HG02840 (cell line): ENCODE results near the gene SLC25A23.
"Not testable (repeated sequence)": the region's sequence is repeated elsewhere in the genome, so short reads cannot be mapped to it uniquely, and the experiment has no call there.

Experiments
- ATAC-seq: cut with Tn5 transposase; IDR thresholded peaks from one replicate; pipeline ENCODE4 v1.9.1; 2021; ENCODE audit warnings: mild to moderate bottlenecking, moderate library complexity, moderate number of reproducible peaks; ENCODE audit not compliant: unreplicated experiment, low FRiP score

Gene SLC25A23

DNA sequence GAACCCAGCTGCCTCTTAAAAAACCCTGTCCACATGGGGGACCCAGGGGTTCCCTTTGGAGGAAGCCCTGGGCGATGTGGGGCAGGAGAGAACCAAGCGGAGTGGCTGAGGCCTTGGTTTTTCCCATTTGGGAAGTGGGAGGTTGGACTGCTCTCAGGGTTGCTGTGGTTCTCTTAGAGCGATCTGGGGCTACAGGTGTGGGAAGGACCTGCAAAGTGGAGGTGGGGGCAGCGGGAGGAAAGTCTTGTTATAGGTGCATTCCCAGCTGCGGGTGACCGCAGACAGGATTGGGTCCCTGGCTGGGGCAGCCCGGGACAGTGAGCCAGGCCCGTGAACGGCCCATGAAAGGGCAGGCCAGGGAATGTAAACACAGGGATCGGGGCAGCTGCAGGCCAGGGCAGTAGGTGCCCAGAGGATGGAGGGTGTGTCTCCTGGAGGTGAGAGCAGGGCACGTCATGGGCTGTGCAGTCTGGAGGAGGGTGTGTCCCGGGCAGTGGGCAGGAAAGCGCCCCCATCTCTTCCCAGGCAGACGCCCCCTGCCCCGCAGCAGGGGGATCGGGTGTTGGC lies 814 bp downstream of the SLC25A23 start:
- ATAC-seq, result no peak

DNA sequence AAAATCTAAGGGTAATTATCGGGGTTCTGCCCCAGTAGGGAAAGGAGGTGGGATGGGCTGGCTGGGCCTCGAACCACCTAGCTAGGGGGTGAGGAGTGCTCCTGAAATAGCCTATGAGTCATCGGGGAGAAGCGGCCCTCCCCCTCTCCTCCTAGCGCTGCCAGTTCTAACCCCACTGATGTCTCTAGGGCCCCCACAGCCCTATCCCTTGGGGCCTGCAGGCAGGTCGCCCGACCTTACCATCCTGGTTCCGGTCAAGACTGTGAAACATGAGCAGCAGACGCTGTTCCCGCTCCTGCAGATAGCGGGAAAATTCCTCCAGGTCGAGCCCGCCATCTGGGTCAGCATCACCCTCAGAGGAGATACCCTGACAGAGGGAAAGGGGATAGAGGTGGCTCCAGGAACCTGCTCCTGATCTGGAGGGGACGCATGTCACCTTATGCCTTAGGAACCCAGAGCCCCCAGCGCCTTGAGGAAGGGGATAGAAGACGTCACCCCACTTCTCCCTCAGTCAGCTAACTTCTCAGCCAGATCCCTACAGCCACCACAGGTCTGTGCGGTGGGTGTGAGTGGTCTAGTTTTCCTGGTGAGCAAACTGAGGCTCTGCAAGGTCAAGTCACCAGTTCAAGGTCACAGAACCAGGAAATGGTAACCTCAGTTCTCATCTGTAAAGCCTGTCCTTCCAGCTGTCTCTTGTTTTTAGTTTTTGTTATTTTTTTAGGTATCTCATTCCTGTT lies 1.5 kb downstream of the SLC25A23 start:
- no peak for ATAC-seq

DNA sequence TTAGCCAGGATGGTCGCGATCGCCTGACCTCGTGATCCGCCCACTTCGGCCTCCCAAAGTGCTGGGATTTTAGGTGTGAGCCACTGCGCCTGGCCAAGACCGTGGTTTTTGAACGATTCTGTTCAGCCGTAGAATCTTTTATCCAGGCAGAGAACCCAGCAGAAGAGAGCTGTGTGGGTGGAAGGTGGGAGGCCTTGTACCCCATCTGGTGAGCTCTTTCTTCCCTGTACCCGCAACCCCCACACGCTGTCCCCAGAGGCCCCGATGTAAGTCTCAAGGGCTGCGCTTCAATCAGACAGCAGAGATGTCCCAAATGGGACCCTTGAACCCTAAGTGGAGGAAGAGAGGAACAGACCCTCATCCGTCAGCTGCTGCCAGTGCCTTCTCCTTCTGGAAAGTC lies 3.7 kb downstream of the SLC25A23 start:
- ATAC-seq, result no peak

DNA sequence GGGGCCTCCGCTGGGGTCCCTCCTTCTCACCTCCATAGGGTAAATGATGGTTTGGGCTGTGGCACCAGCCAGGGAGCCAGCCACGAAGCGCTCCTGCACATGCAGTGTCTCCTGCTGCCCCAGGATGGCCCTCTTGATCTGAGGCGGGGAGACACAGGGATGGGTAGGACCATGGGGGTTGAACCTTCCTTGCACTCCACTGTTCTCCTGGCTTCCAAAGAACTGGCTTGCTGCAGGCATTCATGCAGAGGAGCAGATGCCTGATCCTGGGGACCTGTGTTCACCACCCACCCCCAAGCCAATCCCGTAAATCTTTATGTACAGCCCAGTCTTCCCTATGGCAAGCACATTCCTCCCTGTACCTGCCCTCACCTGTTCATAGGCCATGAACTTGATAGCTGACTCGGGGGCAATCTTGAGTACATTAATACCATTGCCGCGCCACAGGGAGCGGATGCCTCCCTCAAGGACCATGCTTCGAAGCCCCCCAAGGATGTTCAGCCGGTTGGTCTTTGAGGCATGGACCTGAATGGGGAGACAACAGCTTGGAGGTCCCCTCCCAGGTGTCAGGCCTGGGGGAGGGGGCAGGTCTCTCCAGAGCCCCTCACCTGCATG lies 5.5 kb downstream of the SLC25A23 start:
- no peak for ATAC-seq

DNA sequence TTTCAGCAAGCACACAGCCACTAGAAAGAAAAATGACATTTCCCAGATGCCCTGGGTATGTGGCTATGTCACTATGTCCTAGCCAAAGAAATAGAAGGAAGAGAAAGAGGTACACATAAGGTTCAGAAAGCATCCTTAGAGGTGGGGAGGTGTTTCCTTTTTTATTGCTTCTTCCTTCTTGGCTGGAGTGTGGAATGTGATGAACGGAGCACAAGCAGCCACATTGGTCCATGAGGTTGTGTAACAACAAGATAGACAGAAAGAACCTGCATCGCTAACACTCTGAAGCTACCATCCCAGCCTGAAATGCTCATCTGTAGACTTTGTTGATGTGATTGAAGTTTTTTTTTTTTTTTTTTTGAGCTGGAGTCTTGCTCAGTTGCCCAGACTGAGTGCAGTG lies 6.7 kb downstream of the SLC25A23 start:
- no peak for ATAC-seq

DNA sequence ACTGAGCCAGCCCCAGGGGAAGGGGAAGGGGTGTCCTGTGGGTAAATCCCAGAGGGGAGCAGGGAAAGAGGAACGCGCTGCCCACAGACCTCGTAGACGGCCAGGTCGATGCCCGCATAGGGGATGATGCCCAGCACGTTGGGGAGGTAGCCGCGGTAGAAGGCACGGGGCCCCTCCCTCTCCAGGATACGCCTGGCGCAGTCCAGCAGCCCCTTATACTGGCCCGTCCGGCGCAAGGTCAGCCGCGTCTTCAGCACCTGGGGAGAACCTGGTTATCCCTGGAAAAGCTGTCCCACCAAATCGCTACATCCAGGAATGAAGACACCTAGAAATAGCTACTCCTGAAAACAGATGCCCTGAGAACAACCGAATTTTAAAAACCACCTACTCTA lies 7.4 kb downstream of the SLC25A23 start:
- ATAC-seq, result no peak

DNA sequence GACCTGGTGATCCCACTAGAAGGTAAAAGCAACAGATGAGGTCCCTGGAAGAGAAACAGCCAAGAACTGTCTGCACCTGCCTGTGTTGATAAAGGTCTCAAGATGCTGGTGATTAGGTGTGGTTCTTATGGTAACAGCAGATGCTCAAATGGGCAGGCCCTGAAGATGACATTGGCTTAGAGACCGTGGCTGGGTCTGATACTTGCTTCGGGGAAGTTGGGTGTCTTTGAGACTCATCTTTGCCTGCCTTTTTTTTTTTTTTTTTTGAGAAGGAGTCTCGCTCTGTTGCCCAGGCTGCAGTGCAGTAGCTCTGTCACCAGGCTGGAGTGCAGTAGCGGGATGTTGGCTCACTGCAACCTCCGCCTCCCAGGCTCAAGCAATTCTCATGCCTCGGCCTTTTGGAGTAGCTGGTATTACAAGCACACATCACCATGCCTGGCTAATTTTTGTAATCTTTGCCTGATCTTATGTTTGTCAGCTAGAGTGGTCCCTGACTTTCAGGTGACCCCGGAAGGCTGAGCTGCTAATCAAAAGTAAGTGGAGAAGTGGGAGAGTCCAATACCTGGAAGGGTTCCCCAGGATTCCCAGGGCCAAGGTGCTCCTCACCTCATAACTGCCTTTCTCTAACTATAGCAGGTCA lies 7.9 kb downstream of the SLC25A23 start:
- no peak for ATAC-seq

DNA sequence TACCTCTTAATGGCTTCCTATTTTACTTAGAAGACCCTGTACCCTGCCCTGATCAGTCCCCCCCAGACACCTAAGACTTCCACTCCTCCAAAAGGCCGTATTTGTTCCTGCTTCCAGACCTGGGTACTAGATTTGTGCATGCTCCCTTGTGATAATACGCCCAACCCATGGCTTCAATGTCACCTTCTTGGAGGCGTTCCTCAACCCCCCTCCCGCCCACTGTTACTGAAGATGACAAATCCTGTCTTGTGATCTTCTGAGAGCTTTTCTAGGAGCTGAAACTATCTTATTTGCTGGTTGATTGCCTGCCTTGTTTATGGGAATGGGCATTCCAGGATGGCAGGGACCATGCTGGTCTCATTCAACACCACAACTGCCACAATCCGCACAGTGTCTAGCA lies 9.4 kb downstream of the SLC25A23 start:
- no peak for ATAC-seq

DNA sequence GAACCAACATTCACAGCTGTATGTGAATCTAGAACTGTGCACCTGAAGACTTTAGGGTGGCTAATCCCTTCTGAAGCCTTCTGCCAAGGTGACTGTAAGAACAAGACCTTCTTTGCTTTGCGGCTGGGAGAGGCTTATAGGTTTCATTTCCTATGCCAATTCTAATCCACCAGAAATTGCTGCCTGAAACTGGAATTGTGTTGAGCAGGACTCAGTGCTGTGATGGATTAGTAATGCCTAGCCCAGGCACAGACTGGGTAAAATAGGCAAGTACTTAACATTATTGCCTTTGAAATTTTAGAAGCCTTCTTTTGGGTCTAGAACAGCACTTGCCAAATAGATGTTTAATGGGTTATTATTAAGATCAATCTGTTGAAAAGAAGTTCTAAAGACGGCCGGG lies 11.5 kb downstream of the SLC25A23 start:
- no peak for ATAC-seq

DNA sequence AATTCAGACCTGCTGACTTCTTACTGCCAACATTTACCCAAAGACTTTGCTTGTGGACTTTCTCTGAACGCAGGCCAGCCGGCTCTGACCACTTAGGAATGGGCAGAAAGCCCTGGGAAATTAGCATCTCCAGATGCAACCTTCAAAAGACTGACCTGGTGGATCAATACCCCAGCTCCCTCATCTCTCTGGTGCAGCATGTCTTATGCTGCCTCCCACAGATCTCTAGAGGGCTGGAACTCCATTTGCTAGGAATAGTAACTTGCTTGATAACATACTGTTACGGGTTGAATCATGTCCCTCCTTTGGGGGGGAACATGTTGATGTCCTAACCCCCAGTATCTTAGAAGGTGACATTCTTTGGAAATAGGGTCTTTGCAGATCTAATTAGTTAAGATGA lies 13.1 kb downstream of the SLC25A23 start:
- ATAC-seq, result no peak

DNA sequence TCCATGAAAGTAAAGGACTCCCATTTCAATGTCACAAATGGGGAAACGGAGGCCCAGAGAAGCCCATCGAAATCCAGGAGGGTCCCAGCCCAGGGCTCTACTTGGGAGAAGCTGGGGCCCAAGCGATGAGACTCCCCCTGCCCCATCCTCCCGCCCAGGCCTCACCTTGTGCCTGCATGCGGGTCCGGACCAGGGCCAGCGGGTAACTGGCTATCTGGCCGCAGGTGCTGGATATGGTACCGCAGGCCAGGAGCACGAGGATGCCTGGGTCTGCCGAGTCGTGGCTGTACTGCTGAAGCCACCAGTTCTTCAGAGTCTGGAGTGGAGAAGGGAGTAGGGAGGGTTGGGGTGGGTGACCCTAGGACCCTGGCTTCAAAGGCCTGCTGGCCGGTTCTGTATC lies 15.6 kb downstream of the SLC25A23 start:
- ATAC-seq, result no peak

DNA sequence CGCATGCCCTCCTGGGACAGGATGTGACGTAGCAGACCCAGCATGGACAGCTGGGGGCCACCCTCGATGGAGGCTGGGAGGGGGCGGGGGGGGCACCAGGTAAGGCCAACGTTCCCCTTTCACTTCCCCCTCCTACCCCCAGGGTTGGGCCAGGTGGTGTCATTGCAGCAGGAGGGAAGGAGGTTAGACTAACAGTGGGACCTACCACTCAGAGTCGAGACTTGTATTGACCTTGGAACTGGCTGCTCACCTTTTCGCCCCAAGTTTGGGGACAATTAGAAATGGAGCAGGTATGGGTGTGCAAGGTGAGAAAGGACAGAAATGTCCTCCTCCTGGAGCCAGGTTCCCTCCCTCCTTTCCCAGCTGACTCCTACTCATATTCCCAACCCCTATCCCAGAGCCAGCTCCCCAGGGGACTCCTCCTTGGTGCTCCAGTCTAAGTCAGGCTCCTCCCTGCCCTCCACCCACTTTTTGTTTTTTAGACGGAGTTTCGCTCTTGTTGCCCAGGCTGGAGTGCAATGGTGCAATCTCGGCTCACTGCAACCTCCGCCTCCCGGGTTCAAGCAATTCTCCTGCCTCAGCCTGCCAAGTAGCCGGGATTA lies 17.4 kb downstream of the SLC25A23 start:
- no peak for ATAC-seq

DNA sequence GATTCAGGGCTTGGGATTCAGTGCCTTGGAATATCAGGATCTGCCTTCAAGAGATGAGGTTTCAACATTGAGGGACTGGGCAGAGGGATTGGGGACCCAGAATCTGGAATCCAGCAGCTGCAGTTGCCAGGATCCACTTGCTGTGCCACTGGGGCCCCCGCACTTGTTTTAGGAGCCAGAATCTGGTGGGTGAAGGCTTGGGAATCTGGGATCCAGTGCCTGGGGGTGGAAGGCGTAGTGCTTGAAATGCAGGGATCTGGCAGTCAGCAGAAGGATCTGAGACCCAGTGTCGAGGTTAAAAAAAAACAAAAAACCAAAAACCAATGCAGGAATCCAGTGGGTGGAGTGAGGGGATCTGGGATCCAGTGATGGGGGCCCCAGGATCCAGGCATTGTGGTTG lies 18.7 kb downstream of the SLC25A23 start:
- ATAC-seq, result no peak

DNA sequence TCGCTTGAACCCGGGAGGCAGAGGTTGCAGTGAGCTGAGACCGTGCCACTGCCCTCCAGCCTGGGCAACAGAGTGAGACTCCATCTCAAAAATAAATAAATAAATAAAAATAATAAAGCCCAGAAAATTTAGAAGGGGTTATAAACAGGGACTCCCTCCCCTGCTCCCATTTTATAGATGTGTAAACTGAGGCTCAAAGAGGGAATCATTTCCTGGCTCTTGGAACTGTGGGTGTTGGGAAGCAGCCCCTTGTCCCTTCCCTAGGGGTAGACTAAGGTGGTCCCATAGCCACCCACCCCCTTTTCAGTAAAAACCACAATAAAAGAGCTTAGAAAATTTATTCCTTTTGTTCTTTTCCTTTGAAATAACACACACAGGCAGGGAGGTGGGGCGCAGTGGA lies 19.8 kb downstream of the SLC25A23 start:
- no peak for ATAC-seq

DNA sequence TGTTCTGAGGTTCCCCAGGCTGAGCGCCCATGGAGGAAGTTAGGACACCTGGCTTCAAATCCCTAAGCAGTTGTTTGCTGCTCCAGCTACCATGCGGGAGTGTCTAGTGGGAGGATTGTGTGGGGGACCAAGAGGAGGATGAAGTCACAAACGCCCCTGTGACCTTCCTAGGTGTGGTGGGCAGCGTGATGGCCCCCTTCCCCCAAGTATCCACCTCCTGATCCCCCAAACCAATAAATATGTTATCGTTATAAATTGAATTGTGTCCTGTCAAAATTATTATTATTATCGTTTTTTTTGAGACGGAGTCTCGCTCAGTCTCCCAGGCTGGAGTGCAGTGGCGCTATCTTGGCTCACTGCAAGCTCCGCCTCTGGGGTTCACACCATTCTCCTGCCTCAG lies 25.9 kb downstream of the SLC25A23 start, which contains the start of gene SLC25A41:
Gene SLC25A41 (minus strand): TSS at position 101 of the 400 bp plus-strand sequence. CDS start 70 bp downstream, at position 31.
- no peak for ATAC-seq

DNA sequence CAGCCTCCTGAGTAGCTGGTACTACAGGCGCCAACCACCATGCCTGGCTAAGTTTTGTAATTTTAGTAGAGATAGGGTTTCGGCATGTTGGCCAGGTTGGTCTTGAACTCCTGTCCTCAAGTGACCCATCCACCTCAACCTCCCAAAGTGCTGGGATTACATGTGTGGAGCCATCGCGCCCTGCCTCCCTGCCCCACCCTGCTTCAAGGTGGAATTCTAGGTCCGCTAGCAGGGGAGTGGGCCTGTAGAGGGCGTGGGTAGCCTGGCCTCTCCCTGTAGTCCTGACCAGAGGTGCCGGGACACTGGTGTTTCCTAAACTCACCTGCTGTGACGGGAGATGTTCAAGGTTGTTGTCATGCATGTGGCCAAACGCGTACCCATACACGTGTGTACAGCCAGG lies 26.4 kb downstream of the SLC25A23 start:
- no peak for ATAC-seq

DNA sequence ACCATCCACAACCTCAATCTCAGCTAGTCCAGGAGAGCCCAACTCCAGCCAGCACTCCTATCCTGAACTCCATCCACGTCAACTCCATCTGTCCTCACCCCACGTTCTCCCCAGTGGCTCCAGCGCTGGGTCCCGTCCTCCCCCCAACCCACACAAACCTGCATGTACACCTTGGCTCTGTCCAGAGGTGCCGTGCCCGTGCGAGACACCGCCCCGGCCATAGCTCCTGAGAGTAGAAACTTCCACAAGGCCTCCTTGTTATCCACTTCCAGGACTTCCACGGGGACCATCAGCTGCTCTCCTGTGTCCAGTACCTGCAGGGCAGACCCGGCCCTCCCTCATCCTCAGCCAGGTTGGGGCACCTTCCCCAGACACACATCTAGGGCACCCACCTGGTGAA lies 27.7 kb downstream of the SLC25A23 start:
- ATAC-seq, result no peak

DNA sequence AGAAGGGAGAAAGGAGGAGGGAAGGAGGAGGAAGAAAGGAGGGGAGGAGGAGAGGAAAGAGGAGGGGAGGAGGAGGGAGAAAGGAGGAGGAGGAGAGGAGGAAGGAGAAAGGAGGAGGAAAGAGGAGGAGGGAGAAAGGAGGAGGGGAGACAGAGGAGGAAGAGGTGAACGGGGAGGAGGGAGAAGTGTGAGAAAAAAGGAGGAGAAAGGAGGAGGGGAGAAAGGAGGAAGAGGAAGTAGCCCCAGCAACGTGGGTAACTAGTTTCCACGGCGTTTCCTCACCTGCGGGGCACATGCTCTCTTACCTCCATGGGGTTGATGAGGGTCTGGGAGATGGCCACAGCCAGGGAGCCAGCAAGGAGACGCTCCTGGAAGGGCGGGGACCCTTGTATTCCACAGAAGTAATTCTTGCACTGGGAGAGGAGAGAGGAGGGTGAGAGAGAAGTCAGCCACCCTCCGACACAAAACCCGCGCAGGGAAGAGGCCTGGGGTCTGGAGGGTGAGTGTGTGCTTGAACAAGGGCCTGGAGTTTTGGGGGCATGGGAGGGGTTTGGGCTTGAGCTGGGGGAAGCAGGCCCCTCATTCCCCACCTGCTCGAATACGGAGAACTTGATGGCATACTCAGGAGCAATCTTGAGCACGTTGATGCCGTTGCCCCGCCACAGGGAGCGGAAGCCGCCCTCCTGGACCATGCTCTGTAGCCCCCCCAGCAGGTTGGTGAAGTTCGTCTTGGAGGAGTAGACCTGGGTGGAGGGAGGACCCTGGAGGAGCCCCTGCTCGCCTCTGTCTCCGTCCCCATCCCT lies 30.0 kb downstream of the SLC25A23 start:
- no peak for ATAC-seq

DNA sequence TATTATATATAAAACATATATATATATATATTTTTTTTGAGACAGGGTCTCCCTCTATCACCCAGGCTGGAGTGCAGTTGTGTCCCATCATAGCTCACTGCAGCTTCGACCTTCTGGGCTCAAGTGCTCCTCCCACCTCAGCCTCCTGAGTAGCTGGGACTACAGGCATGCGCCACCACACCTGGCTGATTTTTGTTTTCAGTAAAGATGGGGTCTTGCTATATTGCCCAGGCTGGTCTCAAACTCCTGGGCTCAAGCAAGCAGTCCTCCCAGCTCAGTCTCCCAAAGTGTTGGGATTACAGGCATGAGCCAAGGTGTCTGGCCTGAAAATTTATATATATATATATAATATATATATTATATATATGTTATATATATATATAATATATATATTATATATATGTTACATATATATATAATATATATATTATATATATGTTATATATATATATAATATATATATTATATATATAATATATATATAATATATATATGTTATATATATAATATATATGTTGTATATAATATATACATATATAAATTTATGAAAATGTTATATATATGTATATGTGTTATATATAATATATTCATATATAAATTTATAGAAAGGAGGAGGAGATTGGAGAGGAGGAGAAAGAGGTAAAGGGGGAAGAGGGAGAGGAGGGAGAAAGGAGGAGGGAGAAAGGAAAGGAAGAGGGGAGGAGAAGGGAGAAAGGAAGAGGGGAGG lies 30.7 kb downstream of the SLC25A23 start:
- ATAC-seq, result not testable (repeated sequence)

DNA sequence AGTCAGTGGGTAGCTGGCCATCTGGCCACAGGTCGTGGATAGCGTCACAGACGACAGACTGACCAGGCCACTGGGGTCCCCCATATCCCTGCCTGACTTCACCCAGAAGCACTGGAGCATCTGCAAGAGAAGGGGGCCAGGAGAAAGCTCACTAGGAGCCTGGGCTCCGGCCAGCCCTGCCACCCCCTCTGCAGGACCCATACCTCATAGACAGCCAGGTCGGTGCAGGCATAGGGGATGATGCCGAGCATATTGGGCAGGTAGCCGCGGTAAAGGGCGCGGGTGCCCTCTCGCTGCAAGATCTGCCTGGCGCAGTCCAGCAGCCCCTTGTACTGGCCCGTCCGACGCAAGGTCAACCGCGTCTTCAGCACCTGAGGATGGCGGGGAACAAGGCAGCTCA lies 32.5 kb downstream of the SLC25A23 start:
- no peak for ATAC-seq
